Tibial nerve (tissue), 4 donors: ENCODE data around the gene CPT1B.

ENCODE experiments used
- CTCF ChIP-seq, 5 experiments: fragments of 200-600 bp in 3 of 5; fragments of 450-650 bp in 2 of 5; sonication (generic) in 3 of 5; IDR thresholded peaks; one replicate each; pipeline ENCODE4 v1.5.1; 2016 to 2019; ENCODE audit warnings: antibody characterized with exemption in 5 of 5, mild to moderate bottlenecking in 3 of 5, moderate library complexity in 2 of 5
- EP300 ChIP-seq, 2 donors: sonication (generic); formaldehyde crosslinking; IDR thresholded peaks; one replicate each; pipeline ENCODE4 v1.6.1; 2017; ENCODE audit warnings: antibody characterized with exemption in 2 of 2, mild to moderate bottlenecking in 1 of 2
- POLR2A ChIP-seq, 2 donors: fragments of 450-650 bp; IDR thresholded peaks; one replicate each; pipeline ENCODE4 v1.6.1; 2017; ENCODE audit warnings: antibody characterized with exemption in 2 of 2, mild to moderate bottlenecking in 2 of 2, moderate library complexity in 2 of 2

GRCh38 chr22:50569041-50569459 lies 9.2 kb downstream of the CPT1B start:
- TF ChIP-seq CTCF (IDR thresholded peaks at IDR 0.05) (no peak), POLR2A (IDR thresholded peaks at IDR 0.05) (no peak), EP300 (IDR thresholded peaks at IDR 0.05) (no peak)
